Astrocyte of the cerebellum (primary cell): ENCODE data around the gene INPP5A.

Source experiments
- DNase-seq: peaks from one replicate; pipeline ENCODE4 v3.0.0-alpha.2; 2011; ENCODE audit warnings: low read depth
- H3K4me3 ChIP-seq: 2 replicates; pipeline ENCODE4 v1.5.1; 2011; ENCODE audit warnings: mild to moderate bottlenecking, low read depth, low read length, moderate library complexity
- CTCF ChIP-seq: IDR thresholded peaks from 2 replicates; pipeline ENCODE4 v1.5.1; 2012; ENCODE audit warnings: low read length, low read depth, moderate library complexity, mild to moderate bottlenecking; ENCODE audit errors: missing control alignments
- in situ Hi-C: cut with HindIII; loops from 2 replicates; pipeline ENCODE4 v1.10.0; 2017; ENCODE audit warnings: low sequenced_read_pairs

Gene INPP5A

DNA sequence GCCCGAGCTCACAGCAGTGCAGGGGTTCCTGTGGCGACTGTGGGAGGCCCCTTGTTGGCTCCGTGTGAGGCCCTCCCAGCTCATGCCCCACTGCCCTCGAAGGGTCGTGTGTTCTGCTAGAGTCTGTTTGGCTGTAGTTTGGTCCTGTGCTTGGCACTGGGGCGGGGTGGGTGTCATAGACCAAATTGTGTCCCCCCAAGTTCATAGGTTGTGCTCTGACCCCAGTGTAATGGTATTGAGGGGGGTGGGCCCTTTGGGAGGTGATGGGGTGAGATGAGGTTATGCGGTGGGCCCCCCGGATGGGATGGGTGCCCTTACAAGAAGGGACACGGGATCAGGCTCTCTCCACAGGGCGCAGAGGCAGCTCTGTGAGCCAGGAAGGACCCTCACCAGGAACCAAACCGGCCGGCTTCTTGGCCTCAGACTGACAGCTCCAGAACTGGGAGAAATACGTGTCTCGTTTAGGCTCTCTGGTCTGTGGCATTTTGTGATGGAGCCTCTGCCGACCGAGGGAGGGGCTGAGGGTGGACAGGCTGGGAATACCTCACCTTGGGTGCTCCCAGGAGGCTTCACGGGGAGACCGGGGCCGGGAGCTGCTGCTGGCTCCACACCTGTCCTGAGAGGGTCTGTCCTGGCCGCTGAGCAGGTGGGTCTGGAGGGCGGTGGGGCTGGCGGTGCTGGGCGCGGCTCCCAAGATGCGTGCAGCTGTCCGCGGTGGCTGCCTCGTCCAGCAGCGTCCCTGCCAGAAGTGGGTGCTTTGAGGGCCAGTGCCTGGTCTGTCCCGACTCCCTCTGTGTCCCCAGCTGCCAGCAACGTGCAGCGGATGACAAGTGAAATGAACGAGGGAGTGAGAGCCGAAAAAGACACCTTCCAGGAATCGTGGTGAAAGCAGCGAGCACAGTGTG, 89.4 kb downstream of the INPP5A start:
- no peak overlapping the region for H3K4me3 ChIP-seq
- in situ Hi-C loops, result no loop called here
- no peak for DNase-seq
- TF ChIP-seq CTCF, result no peak

DNA sequence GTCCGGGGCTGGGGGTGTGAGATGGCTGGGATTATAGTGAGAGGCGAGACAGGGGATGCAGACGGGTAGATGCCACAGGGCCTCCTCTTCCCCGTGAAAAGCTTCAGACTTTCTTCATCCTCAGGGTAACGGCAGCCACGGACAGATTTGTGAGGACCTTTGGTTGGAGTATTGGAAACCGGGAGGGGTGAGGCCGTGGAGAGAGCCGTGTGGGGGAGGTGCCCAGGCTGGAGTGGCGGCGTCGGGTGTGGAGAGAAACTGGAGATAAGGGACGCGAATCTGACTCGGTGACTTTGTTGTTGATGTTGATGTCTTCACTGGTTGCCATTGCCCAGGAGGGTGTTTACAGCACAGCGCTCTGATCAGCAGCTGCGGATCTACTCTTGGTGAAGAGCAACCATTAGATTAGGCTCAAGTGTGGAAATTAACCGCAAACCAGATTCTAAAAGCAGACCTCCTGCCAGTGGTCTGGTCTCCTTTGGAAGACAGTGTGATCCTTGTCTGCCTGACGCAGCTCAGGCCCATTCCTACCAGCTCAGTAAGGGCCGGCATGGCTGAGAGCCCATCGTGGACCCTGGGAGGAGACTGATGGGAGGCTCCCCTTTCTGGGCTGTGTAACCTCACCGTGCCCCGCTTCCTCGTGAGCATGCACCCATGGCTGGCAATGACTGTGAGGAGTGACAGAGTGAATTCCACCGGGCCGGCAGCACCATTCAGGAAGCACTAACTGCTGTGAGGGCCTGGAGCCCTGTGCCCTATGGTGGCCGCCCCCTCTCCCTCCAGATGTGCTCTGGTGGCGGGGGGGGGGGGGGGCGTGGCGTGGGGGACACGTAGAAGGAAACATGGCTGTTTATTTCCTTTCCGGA, 90.3 kb downstream of the INPP5A start:
- no peak for DNase-seq
- no peak overlapping the region for H3K4me3 ChIP-seq
- in situ Hi-C loops, result no loop called here
- no peak for TF ChIP-seq CTCF

GRCh38 chr10:132628966-132629900, 91.6 kb downstream of the INPP5A start:
- no peak overlapping the region for H3K4me3 ChIP-seq
- in situ Hi-C loops, result no loop called here
- no peak for TF ChIP-seq CTCF
- no peak for DNase-seq

DNA sequence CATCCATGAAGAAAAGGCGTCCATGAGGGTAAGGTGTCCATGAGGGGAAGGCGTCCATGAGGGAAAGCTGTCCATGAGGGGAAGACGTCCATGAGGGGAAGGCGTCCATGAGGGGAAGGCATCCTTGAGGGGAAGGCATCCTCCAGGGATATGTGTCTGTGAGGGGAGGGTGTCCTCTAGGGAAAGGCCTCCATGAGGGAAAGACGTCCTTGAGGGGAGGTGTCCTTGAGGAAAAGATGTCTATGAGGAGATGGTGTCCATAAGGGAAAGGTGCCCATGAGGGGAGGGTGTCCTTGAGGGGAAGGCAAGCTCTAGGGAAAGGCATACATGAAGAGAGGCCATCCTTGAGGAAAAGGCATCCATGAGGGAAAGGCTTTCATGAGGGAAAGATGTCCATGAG, 92.6 kb downstream of the INPP5A start:
- no peak for TF ChIP-seq CTCF
- DNase-seq, result no peak
- H3K4me3 ChIP-seq, result no peak overlapping the region
- in situ Hi-C loops, result no loop called here

DNA sequence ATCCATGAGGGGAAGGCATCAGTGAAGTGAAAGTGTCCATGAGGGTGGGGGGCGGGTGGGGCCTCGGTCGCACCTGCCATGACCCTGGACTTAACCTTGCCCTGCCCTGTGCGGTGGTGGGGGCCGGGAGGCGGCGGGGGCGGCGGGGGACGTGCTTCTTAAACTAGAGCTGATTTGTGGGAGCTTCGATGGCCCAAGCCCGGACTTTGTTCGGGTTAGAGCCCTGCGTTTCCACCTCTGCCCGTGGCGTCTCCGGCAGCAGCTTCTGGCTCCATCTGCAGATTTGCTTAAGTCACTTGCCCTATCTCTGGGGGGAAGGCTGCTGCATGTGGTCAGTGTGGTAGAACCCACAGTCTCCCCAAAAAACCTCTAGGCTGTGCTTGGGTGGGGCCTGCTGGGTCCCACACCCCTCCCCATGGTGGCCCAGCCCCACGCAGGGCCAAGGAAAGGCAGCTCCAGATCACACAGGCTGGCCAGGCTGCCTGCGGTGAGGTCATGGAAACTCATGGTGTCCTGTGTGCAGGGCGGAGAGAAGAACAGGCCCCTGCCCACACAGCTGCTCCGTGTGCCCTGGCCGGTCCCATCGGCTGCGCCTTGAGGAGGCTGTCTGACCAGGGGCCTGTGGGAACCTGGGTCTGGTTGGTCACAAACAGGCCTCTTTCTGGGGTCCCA, 93.2 kb downstream of the INPP5A start:
- DNase-seq, result no peak
- no peak overlapping the region for H3K4me3 ChIP-seq
- in situ Hi-C loops, result no loop called here
- no peak for TF ChIP-seq CTCF
